CD4-positive, alpha-beta T cell treated with Interleukin-15 for 4 hours (primary cell): Measurements from ENCODE around the gene MBLAC1.

ENCODE experiments used
- DNase-seq: peaks from one replicate; pipeline ENCODE4 v3.0.0-alpha.2; 2020; ENCODE audit warnings: low spot score

The MBLAC1 gene, protein sequence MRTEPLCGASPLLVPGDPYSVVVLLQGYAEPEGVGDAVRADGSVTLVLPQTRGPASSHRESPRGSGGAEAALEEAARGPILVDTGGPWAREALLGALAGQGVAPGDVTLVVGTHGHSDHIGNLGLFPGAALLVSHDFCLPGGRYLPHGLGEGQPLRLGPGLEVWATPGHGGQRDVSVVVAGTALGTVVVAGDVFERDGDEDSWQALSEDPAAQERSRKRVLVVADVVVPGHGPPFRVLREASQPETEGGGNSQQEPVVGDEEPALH

DNA sequence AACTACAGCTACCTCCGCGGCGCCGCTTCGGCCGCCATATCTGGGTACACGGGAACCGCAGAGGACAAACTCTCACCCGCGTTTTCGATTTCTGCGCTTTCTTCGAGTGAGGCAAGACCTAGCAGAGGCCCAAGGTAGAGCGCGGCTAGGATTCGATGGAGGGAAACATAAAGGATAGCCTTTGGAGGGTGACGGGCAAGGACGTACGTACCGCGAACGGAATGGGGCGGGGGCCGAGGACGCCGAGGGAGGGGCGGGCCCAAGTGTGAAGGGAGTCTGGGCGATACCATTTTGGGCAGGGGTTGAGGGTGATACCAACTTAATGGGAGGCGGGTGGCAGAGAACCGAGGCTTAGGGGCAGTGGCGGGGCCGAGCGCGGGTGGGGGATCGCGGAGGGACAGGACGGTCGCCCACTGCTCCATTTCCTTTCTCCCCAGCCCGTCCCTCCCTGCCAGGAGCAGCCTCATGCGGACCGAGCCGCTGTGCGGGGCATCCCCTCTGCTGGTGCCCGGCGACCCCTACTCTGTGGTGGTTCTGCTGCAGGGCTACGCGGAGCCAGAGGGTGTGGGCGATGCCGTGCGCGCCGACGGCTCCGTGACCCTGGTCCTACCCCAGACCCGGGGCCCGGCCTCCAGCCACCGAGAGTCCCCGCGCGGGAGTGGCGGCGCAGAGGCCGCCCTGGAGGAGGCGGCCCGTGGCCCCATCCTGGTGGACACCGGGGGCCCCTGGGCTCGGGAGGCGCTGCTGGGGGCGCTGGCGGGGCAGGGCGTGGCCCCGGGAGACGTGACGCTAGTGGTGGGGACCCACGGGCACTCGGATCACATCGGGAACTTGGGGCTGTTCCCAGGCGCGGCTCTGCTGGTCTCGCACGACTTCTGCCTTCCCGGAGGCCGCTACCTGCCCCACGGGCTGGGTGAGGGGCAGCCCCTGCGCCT, at the start of gene MBLAC1:
Gene MBLAC1, plus strand, starts transcription at position 37 of the 935 bp plus-strand sequence. Its CDS starts 429 bp downstream, at position 466.
- peak; percentile 94 for DNase-seq

DNA sequence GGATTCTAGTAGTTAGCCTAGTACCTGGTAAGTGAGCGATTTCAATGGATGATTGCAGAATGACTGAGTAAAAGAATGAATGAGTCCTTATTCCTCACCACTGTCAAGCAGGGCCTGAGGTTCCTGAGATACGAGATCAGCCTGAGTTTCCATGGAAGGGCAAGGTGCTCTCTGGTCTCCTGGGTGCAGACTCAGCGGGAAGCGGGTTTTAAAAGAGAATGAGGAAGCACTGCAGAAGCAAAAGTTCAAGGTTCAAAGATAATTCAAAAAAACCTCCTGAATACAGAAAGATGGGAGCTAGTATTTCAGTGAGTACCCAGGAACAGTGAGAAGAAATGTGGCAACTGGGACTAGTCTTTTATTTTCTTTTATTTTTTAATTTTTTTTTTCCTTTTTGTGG, 49.6 kb upstream of the MBLAC1 start:
- no peak for DNase-seq

DNA sequence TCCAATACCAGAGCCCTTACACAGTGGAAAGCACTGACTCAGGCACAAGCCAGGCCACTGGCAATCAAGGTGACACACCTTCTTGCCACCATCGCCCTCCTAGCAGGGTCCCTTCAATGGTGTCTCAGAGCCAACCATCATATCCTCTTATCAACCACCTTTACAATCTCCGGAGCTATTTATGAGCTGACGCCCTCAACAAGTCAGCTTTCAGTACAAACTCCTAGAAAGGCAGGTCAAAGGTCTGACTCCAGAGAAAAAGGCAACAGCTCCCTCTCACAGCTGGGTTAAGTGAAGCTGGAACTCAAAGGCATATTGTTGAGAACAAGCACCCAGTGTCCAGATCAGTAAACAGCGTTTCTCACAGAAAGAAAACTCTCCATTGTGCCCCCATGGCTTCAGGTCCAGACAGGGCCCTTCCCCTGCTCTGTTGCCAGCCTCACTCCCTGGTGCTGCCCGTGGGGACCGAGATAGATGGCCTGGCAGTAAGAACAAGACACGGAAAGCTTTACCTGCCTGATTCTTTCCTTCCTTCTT, 47.7 kb upstream of the MBLAC1 start:
- DNase-seq, result no peak

DNA sequence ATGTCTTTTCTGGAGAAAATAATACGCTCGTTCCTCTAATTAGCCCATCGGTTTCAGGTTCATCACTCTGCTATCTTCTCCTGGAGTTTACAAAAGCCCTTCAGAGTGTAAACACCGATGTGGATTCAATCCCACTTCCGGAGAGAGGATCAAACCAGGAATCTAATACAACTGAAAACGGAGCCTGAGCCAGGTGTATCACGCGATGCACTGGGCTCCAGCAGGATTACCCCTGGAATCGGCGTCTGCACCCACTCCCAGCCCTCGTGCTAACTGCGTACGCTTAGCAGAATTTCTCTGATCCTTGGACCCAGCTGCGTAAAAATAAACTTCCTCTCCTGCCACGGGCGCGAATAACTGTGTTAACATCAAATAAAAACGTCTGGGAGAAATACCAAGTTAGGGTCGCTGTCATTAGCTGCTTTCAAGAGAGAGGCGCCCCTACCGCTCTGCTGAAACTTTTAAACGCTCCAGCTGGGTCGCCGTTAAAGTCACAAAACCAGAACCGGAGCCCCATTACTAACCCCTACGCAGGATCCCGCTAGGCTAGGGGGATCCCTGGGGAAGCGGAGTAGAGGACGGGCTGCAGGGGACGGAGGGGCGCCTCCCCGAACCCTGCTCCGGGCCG, 45.7 kb upstream of the MBLAC1 start:
- no peak for DNase-seq

DNA sequence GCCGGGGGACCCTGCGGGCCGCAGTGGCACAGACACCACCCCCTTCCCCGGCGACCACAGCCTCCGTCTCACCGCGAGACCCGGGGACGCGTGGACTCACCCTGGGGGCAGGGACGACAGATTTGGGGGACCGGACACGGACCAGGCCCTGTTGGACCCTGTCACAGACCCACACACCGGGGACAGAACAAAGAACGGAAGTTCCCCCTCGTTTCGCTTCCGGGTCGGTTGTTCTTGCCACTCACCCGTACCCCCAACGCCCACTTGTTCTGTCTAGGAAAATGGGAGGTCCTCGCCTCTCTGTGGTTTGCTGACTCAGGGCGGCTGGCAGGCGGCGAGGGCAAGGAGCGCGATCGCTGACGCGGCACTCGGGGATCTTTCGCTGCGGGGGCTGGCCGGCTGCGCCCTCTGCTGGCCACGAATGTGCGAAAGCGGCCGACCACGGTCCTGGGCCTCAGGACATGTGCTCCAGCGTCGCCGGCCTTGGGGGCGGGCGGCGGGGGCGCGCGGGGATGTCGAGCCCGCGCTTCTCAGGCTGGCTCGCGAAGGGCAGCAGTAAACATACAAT, 45.1 kb upstream of the MBLAC1 start, which contains the start of gene ZNF3:
Gene ZNF3, minus strand, starts transcription at position 189 of the 568 bp plus-strand sequence. CDS start 4,366 bp downstream, outside the sequence.
- DNase-seq, result peak; percentile 99

- no peak for DNase-seq
Measured at GRCh38 chr7:100082978-100083377, 43.8 kb upstream of the MBLAC1 start.

GRCh38 chr7:100085515-100085914, 41.3 kb upstream of the MBLAC1 start:
- DNase-seq, result no peak

DNA sequence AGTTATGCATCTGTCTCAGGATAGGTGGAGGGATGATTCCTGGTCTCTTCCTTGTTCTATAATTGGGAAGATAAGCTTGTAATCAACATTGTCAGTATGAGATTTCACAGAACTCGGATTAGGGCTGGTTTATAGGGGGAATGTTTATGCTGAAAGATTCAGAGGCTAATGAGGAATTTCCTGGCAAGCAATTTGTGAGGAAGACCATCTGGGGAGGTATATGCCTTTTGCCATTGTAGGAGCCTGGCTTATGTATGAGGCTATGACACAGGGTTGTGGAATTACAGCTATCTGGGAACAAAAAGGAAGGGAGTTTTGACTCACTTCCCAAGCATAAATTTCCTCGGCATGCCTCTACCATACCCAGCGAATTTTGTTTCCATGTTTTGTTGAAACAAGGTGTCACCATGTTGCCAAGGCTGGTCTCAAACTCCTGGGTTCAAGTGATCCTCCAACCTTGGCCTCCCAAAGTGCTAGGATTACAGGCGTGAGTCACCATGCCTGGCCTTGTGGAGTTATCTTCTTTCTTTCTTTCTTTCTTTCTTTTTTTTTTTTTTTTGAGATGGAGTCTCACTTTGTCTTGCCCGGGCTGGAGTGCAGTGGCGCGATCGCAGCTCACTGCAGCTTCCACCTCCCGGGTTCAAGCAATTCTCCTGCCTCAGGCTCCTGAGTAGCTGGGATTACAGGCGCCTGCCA, 39.6 kb upstream of the MBLAC1 start:
- DNase-seq, result no peak

DNA sequence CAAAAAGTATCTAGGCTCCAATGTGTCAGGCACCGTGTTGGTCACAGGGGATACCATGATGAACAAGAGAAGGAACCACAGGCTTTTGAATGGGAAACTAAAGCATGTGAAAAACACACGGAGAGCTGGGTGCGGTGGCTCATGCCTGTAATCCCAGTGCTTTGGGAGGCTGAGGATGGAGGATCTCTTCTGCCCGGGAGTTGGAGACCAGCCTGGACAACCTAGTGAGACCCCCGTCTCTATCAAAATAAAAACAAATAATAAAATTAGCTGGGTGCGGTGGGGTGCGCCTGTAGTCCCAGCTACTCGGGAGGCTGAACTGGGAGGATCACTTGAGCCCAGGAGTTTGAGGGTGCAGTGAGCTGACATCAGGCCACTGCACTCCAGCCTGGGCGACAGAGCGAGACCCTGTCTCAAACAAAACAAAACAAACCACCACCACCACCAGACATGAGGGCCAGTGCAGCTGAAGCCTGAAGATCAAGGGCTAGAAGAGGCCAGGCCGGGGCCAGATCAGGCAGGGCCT, 38.6 kb upstream of the MBLAC1 start:
- DNase-seq, result no peak

GRCh38 chr7:100088621-100089457, 37.9 kb upstream of the MBLAC1 start, which contains the start of gene COPS6:
Gene COPS6, plus strand, starts transcription at chr7:100088969. Its CDS starts 22 bp downstream, at chr7:100088991.
- peak; percentile 84 for DNase-seq

- DNase-seq, result no peak
Measured at GRCh38 chr7:100089458-100090196, 37.1 kb upstream of the MBLAC1 start.

- no peak for DNase-seq
Measured at GRCh38 chr7:100090527-100091410, 36.0 kb upstream of the MBLAC1 start.

- DNase-seq, result no peak
Measured at GRCh38 chr7:100091411-100092181, 35.2 kb upstream of the MBLAC1 start.

- no peak for DNase-seq
Measured at GRCh38 chr7:100093054-100093453, 33.7 kb upstream of the MBLAC1 start.

- no peak for DNase-seq
Measured at GRCh38 chr7:100093498-100093897, 33.3 kb upstream of the MBLAC1 start.

DNA sequence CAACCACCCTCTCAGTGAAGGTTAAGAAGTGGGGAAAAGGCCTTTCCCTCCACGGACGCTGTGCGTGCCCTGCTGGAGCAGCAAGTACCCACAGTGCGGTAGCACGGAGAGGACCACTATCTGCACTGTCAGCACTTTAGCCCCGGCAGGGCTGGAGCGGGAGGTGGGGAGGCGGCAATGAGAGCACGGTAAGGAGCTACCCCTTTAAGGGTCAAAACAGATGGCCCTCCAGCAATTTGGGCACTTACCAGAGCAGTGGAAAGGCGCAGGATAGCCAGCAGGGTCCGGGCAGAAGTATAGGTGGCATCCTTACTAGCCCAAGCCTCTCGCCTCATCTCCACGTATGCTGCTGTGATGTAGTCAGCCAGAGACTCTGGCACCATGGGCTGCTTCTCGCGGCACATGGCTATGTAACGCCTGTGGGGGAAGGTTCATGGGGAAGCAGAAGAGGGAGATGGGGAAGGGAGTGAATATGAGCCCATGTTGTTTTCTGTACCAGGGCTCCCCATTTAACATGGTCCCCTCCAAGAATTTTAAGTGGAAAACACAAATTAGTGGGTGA, 32.8 kb upstream of the MBLAC1 start:
- no peak for DNase-seq

DNA sequence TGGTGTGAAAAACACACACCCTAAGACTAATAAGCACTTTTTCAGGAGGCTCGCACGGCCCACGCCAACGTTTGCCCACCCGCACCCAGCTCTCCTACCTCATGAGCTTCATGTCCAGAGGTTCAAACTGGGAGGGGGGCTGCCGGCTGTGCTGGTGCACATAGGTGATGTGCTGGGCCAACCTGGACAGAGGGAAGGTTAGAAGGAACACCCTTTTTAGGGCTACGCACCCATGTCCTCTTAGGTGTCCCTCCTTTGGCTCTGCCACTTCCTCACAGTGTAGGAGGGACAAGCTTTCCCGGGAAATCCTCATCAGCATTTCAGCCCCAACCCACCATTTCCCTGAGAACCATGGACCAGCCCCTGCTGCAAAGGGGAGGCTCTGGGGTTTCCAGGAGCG, 31.5 kb upstream of the MBLAC1 start:
- DNase-seq, result no peak
